NCI-H2107 (cell line): ENCODE measurements around the gene GEMIN7.

Source experiments
- DNase-seq: peaks from one replicate; lab custom pipeline; 2025; lab: John Stamatoyannopoulos, UW

Gene GEMIN7

DNA sequence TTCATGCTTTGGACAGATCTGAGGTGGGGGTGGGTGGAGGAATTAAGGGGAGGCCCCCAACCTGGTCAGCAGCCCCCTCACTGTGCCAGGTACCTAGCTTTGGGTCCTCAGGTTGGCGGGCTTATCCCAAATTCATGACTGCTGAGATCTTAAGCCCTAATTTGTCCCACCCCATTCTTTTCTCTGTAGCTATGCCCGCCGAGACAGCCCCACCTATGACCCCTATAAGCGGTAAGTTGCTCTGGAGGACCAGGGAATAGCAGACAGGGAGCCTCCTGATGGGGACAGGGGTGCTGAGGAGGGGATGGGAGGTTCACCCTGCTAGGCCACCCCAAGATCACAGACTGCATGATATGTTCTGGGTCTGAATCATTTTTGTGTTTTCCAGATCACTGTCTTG, 17.1 kb upstream of the GEMIN7 start:
- no peak for DNase-seq

DNA sequence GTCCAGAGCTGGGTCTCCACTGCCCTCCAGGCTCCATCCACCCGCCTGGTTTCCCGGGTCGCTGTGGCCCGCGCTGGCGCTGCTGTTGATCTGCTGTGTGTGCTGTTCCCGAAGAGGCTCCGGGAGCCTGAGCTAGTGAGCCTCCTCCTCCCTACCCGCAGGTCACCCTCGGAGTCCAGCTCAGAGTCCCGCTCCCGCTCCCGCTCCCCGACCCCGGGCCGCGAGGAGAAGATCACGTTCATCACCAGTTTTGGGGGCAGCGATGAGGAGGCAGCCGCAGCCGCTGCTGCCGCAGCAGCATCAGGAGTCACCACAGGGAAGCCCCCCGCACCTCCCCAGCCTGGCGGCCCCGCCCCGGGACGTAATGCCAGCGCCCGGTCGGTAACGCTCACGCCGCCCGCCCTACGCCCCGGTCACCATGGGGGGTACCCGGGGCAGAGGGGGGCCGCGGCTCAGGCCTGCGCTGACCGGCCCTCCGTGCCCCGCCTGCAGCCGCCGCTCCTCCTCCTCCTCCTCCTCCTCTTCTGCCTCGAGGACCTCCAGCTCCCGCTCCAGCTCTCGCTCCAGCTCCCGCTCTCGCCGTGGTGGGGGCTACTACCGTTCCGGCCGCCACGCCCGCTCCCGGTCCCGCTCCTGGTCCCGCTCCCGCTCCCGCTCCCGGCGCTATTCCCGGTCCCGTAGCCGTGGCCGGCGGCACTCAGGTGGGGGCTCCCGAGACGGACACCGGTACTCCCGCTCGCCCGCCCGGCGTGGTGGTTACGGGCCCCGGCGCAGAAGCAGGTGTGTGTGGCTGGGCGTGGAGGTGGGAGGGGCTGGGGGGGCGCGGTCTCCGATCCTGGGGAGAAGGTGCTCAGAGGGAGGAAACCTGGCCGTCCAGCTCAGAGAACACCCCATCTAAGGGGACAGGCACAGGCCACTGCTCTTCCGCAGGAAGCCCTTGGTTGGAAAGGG, 14.9 kb upstream of the GEMIN7 start:
- DNase-seq, result no peak

- DNase-seq, result no peak
These were observed 12.0 kb upstream of the GEMIN7 start for GRCh38 chr19:45066921-45067661.

DNA sequence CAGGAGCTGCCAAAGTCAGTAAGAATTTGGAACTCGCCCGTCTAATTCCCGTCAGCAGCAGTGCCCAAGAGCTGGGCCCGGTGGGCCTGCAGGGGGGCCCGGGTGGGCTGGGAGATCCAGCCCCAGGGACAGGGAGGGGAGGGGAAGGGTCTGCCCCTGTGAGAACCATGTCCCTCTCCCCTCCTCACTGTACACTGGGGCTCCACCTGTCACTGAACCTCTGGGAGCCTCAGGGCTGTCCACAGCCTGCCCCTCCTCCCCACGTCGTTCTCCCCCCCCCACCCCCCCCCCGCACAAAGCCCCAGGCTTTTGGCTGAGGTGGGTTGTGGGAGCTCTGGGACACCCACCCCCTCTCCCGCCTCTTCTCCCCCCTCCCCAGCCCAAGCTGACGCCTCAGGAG, 11.0 kb upstream of the GEMIN7 start:
- DNase-seq, result no peak

DNA sequence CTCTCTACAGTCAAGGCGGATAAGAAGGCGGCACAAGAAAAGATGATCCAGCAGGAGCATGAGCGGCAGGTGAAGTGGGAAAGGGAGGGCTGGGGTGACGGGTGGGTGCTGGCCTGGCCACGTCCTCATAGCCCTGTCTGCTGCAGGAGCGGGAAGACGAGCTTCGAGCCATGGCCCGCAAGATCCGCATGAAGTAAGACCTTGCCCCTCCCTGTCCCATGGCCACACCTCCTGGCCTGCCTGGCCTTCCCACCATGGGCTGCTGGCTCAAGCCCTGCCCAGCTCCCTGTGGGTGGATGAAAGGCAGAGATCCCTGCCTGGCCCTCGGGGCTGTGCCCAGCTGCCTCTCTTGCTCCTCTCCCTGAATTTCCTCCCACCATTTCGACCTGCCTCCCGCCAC, 10.0 kb upstream of the GEMIN7 start:
- no peak for DNase-seq

DNA sequence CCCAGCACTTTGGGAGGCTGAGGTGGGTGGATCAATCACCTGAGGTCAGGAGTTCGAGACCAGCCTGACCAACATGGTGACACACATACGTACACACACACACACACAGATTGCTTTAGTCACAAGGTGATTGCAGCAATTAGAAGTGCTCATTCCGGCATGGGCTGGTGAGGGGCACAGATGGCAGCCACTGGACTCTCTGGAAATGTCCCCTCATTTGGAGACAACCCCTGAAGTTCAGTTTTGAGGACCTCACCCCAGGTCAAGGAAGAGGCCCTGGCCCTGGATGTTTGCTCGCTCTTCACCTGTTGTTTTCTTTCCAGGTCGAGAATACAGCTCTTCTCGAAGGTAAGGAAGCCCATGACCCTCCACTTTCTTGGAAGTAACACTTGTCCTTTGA, 8.8 kb upstream of the GEMIN7 start:
- no peak for DNase-seq

- DNase-seq, result no peak
These were observed 8.1 kb upstream of the GEMIN7 start for GRCh38 chr19:45070861-45071544.

GRCh38 chr19:45071545-45071938, 7.5 kb upstream of the GEMIN7 start:
- no peak for DNase-seq

- DNase-seq, result no peak
These were observed 6.9 kb upstream of the GEMIN7 start for GRCh38 chr19:45071969-45072790.

DNA sequence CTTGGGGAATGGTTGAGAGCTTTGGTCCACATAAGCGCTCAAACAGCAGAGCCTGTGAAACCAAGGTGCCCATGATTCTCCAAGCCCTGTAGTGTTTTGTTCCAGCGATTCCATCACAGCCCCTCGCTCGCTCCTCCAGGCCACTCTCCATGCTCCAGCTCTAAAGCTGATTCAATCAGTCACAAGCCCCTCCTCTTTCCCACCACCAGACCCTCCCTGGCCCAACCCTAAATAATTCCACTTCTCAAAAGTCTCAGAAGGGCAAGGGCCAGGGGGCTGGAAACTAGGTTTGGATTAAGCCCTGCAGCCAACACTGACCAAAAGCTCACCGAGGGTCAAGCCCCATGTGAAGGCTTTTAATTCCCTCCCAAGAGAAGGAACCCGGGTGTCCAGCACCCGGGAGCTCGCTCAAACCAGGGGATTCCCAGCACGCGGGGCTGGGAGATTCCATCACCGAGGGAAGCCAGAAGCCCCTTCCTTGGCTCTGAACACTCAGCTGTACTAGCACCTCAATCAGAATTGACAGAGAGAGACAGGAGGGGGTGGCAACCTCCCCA, 4.2 kb upstream of the GEMIN7 start:
- no peak for DNase-seq

- DNase-seq, result no peak
These were observed 3.6 kb upstream of the GEMIN7 start for GRCh38 chr19:45075301-45076028.

GRCh38 chr19:45076029-45076850, 2.8 kb upstream of the GEMIN7 start, which contains the start of gene ZNF296:
Gene ZNF296, minus strand, starts transcription at chr19:45076478. Its CDS starts 105 bp downstream, at chr19:45076373.
- no peak for DNase-seq

- no peak for DNase-seq
These were observed 2.0 kb upstream of the GEMIN7 start for GRCh38 chr19:45076851-45077730.

DNA sequence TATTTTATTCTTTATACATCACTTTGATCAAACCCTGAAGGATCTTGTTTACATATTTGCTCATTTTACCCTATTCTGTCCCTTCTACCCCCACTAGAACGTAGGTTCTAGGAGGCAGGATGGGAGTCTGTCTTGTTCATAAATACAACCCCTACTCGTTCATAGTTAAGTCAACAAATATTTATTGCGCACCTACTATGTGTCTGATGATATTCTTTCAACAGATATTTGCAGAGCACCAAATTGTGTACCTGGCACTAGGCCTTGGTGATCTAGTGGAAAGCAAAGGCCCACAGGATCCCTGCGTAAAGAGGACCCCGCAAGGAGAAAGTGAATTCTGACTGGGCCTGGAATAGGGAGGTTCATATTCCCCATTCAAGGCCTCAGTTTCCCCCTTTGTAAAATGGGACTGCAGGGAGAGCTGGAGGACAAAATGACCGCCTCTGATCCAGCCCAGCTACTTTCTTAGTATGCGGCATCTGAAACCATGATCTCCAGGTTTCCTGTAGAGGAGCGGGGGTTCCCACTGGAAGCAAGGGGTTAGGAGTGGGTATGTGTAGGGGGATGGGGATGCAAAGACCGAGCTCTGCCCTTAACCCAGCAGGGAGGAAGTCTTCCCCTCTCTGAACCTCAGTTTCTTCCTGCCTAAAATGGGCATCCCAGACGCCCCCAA, 534 bp upstream of the GEMIN7 start:
- DNase-seq, result no peak

DNA sequence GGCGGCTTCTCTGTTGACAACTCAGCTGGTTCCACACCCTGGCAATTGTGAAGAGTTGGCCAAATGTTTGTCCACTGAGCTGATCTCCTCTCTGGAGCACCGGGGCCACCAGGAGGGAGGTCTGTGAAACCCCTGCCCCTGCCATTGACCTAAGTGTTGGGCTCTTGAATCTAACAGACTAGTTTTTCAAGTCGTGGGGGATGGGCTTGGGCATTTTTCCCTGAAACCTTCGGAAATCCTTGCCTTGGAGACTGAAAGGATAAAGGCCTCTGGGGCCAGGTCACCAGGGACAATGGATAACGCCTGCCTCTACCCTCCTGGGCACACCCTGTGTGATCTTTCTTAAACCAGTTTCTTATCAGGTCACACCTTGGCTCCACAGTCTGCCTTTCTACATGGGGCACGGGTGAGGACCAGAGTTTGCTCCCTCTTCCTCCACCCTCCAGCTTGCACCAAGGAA, 881 bp downstream of the GEMIN7 start:
- DNase-seq, result no peak

DNA sequence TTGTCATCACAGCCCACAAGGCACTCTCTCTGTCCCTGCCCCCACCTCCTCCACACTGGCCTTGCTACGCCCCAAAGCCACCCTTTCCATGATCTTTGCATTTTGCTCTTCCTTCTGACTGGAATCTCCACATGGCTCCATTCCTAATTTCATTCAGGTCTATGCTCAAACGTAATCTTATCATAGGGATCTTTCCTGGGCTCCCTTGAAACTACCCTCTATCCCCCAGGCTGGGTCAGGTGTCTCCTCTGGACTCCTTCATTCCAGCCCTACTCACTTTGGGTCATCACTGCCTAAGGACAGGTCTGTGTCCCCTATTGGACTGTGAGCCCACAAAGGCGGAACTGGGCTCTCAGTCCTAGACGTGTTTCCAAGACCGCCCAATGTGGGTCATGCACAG, 3.1 kb downstream of the GEMIN7 start:
- no peak for DNase-seq

DNA sequence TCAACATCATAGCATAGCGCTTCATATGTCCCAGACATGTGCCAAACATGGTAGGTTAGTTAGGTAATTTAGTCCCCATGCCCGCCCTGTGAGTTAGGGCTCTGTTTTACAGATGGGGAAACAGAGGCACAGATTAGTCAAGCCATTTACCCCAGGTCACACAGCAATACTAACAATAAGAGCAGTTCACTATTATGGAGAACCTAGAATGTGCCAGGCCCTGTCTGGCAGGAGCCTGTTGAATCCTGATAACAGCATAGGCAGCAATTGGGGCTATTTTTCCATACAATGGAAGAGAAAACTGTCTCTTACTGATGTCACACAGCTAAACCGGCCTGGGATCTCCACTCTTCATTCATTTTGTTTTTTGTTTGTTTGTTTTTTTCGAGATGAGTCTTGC, 7.4 kb downstream of the GEMIN7 start:
- no peak for DNase-seq

GRCh38 chr19:45087531-45087930, 8.5 kb downstream of the GEMIN7 start:
- no peak for DNase-seq
